ENCODE results near the gene ESYT1.

The ESYT1 gene

GRCh38 chr12:56193025-56193578, 65.0 kb downstream of the ESYT1 start:
- peak overlapping the region; percentile 19; the same call in 1 of the 2 replicates for H3K27ac ChIP-seq
- TF ChIP-seq CTCF (conservative IDR thresholded peaks at IDR 0.05): peak; percentile 93

Measured in VCaP (cell line).